SIG-M5 treated with dmso at 0.1 percent for 504 hours (cell line): ENCODE measurements around the gene PNPLA7.
"Not testable (repeated sequence)": the region's sequence is repeated elsewhere in the genome, so short reads cannot be mapped to it uniquely, and the experiment has no call there.

Experiments
- DNase-seq: peaks from one replicate; lab custom pipeline; 2025; ENCODE audit not compliant: unreplicated experiment; lab: John Stamatoyannopoulos, UW

PNPLA7 gene

GRCh38 chr9:137452761-137453642 lies 97.2 kb downstream of the PNPLA7 start:
- DNase-seq = no peak

GRCh38 chr9:137452006-137452760 lies 98.0 kb downstream of the PNPLA7 start:
- no peak for DNase-seq

GRCh38 chr9:137451264-137452005 lies 98.8 kb downstream of the PNPLA7 start:
- DNase-seq = not testable (repeated sequence)

- DNase-seq = not testable (repeated sequence)
Measured at GRCh38 chr9:137450539-137451222, 99.5 kb downstream of the PNPLA7 start.

GRCh38 chr9:137449931-137450538 lies 100.2 kb downstream of the PNPLA7 start:
- no peak for DNase-seq

GRCh38 chr9:137449081-137449844 lies 100.9 kb downstream of the PNPLA7 start:
- DNase-seq = no peak

GRCh38 chr9:137448602-137448962 lies 101.6 kb downstream of the PNPLA7 start:
- DNase-seq = no peak

- no peak for DNase-seq
Measured at GRCh38 chr9:137447722-137448601, 102.2 kb downstream of the PNPLA7 start.

GRCh38 chr9:137446851-137447471 lies 103.2 kb downstream of the PNPLA7 start:
- DNase-seq = peak; percentile 52

- DNase-seq = no peak
Measured at GRCh38 chr9:137445930-137446431, 104.2 kb downstream of the PNPLA7 start.

- peak; percentile 58 for DNase-seq
Measured at GRCh38 chr9:137445275-137445807, 104.9 kb downstream of the PNPLA7 start.

- no peak for DNase-seq
Measured at GRCh38 chr9:137444106-137444790, 106.0 kb downstream of the PNPLA7 start.

- DNase-seq = no peak
Measured at GRCh38 chr9:137441935-137442321, 108.3 kb downstream of the PNPLA7 start.

GRCh38 chr9:137441289-137441934 lies 108.8 kb downstream of the PNPLA7 start, which contains the start of gene ENTPD8:
Gene ENTPD8 (minus strand): TSS chr9:137441357. CDS start chr9:137438285, 3,072 bp downstream.
- DNase-seq = no peak

- DNase-seq = no peak
Measured at GRCh38 chr9:137439158-137439714, 111.0 kb downstream of the PNPLA7 start.

- DNase-seq = no peak
Measured at GRCh38 chr9:137438591-137439157, 111.5 kb downstream of the PNPLA7 start.
